ENCODE measurements around the gene ABR.

The ABR gene

GRCh38 chr17:1174263-1174880 lies 5.4 kb downstream of the ABR start:
- Histone ChIP-seq H3K79me2 (ENCODE audit: low read length) (peaks cover 40% of the 10 kb centered on the region), H3K4me3 (ENCODE audit: low read length) (no peak overlapping the region), H3K27ac (ENCODE audit: low read length) (no peak overlapping the region), H3K4me2 (ENCODE audit: low read length) (no peak overlapping the region), H2AFZ (ENCODE audit: low read depth, low read length) (no peak overlapping the region), H3K9me3 (ENCODE audit: insufficient read depth, low read length) (no peaks in the 10 kb centered on the region), H4K20me1 (ENCODE audit: insufficient read depth, low read length) (peaks cover 51% of the 10 kb centered on the region), H3K27me3 (ENCODE audit: low read depth, low read length) (no peaks in the 10 kb centered on the region), H3K36me3 (replicated peaks; ENCODE audit: low read depth, low read length) (no peaks in the 10 kb centered on the region), H3K4me1 (ENCODE audit: low read length) (no peaks in the 10 kb centered on the region), H3K9ac (ENCODE audit: low read length) (no peak overlapping the region)
- TF ChIP-seq EZH2phosphoT487 (IDR thresholded peaks at IDR 0.05; ENCODE audit: low read depth) (no peak), CTCF (IDR thresholded peaks at IDR 0.05; ENCODE audit: low read depth, low read length) (no peak)

- no peaks in the 10 kb centered on the region for H3K4me1 ChIP-seq (ENCODE audit: low read length)
- H3K79me2 ChIP-seq (ENCODE audit: low read length) = peaks cover 47% of the 10 kb centered on the region
- TF ChIP-seq EZH2phosphoT487 (IDR thresholded peaks at IDR 0.05; ENCODE audit: low read depth) (no peak), CTCF (IDR thresholded peaks at IDR 0.05; ENCODE audit: low read depth, low read length) (no peak)
- H3K27ac ChIP-seq (ENCODE audit: low read length) = no peak overlapping the region
- H3K4me3 ChIP-seq (ENCODE audit: low read length) = no peak overlapping the region
- H3K27me3 ChIP-seq (ENCODE audit: low read depth, low read length) = no peaks in the 10 kb centered on the region
- H3K9me3 ChIP-seq (ENCODE audit: insufficient read depth, low read length) = no peaks in the 10 kb centered on the region
- H3K4me2 ChIP-seq (ENCODE audit: low read length) = no peak overlapping the region
- H2AFZ ChIP-seq (ENCODE audit: low read depth, low read length) = no peak overlapping the region
- H3K36me3 ChIP-seq (replicated peaks; ENCODE audit: low read depth, low read length) = no peaks in the 10 kb centered on the region
- peaks cover 53% of the 10 kb centered on the region for H4K20me1 ChIP-seq (ENCODE audit: insufficient read depth, low read length)
- H3K9ac ChIP-seq (ENCODE audit: low read length) = no peak overlapping the region
Measured at GRCh38 chr17:1173432-1174262, 6.1 kb downstream of the ABR start.

- Histone ChIP-seq H3K27ac (ENCODE audit: low read length) (no peak overlapping the region), H3K4me1 (ENCODE audit: low read length) (no peaks in the 10 kb centered on the region), H3K79me2 (ENCODE audit: low read length) (peaks cover 58% of the 10 kb centered on the region), H3K4me3 (ENCODE audit: low read length) (no peak overlapping the region), H2AFZ (ENCODE audit: low read depth, low read length) (no peak overlapping the region), H3K4me2 (ENCODE audit: low read length) (no peak overlapping the region), H4K20me1 (ENCODE audit: insufficient read depth, low read length) (peaks cover 47% of the 10 kb centered on the region), H3K9me3 (ENCODE audit: insufficient read depth, low read length) (no peaks in the 10 kb centered on the region), H3K9ac (ENCODE audit: low read length) (no peak overlapping the region), H3K36me3 (replicated peaks; ENCODE audit: low read depth, low read length) (no peaks in the 10 kb centered on the region), H3K27me3 (ENCODE audit: low read depth, low read length) (no peaks in the 10 kb centered on the region)
- TF ChIP-seq EZH2phosphoT487 (IDR thresholded peaks at IDR 0.05; ENCODE audit: low read depth) (no peak), CTCF (IDR thresholded peaks at IDR 0.05; ENCODE audit: low read depth, low read length) (no peak)
Measured at GRCh38 chr17:1171953-1172352, 7.8 kb downstream of the ABR start.

- Histone ChIP-seq H3K27me3 (ENCODE audit: low read depth, low read length) (no peaks in the 10 kb centered on the region), H3K4me2 (ENCODE audit: low read length) (no peak overlapping the region), H3K4me1 (ENCODE audit: low read length) (no peaks in the 10 kb centered on the region), H3K9me3 (ENCODE audit: insufficient read depth, low read length) (no peaks in the 10 kb centered on the region), H3K36me3 (replicated peaks; ENCODE audit: low read depth, low read length) (no peaks in the 10 kb centered on the region), H4K20me1 (ENCODE audit: insufficient read depth, low read length) (peaks cover 47% of the 10 kb centered on the region), H2AFZ (ENCODE audit: low read depth, low read length) (no peak overlapping the region), H3K4me3 (ENCODE audit: low read length) (no peak overlapping the region), H3K27ac (ENCODE audit: low read length) (no peak overlapping the region), H3K9ac (ENCODE audit: low read length) (no peak overlapping the region), H3K79me2 (ENCODE audit: low read length) (peaks cover 57% of the 10 kb centered on the region)
- TF ChIP-seq EZH2phosphoT487 (IDR thresholded peaks at IDR 0.05; ENCODE audit: low read depth) (no peak), CTCF (IDR thresholded peaks at IDR 0.05; ENCODE audit: low read depth, low read length) (peak; percentile 43)
Measured at GRCh38 chr17:1170739-1171138, 9.0 kb downstream of the ABR start.

Data from OCI-LY3 (cell line).